HepG2 (cell line): Measurements from ENCODE around the gene CYP27A1. TPM values are rescaled to one million over a fixed set of nuclear protein-coding genes. Genes with fewer than 3 reads are reported as not detected.
A peak's percentile ranks its signal among the peaks of the same experiment; 100 is the strongest.

Experiments used
- DMAP1 ChIP-seq: IDR thresholded peaks from 2 replicates; pipeline ENCODE4 v1.6.1; 2016
- ELF1 ChIP-seq: sonication (generic); formaldehyde crosslinking; IDR thresholded peaks from 2 replicates; pipeline ENCODE4 v1.4.0; 2020; ENCODE audit warnings: missing genetic modification reagents
- GATAD2A ChIP-seq: IDR thresholded peaks from 2 replicates; pipeline ENCODE4 v1.6.1; 2016
- HDAC6 ChIP-seq: fragments of 200-600 bp; sonication (generic); IDR thresholded peaks from 2 replicates; pipeline ENCODE4 v1.7.0; 2017; ENCODE audit warnings: mild to moderate bottlenecking, antibody characterized with exemption, low read length, low read depth
- HNRNPUL1 ChIP-seq: fragments of 200-400 bp; formaldehyde crosslinking; IDR thresholded peaks from 2 replicates; pipeline ENCODE4 v1.6.1; 2017; ENCODE audit warnings: low read depth, mild to moderate bottlenecking, low read length, moderate library complexity
- ISL2 ChIP-seq: sonication (generic); formaldehyde crosslinking; IDR thresholded peaks from 2 replicates; pipeline ENCODE4 v1.5.0; 2020; ENCODE audit warnings: missing genetic modification reagents
- KAT2B ChIP-seq: fragments of 150-350 bp; IDR thresholded peaks from 2 replicates; pipeline ENCODE4 v1.6.1; 2014; ENCODE audit warnings: low read depth, low read length, borderline replicate concordance
- KDM3A ChIP-seq: IDR thresholded peaks from 2 replicates; pipeline ENCODE4 v1.6.1; 2018; ENCODE audit warnings: low read depth, missing compliant biosample characterization
- MTERF4 ChIP-seq: sonication (generic); formaldehyde crosslinking; IDR thresholded peaks from 2 replicates; pipeline ENCODE4 v1.8.0; 2023; ENCODE audit warnings: mild to moderate bottlenecking, missing genetic modification reagents
- MYNN ChIP-seq: sonication (generic); formaldehyde crosslinking; IDR thresholded peaks from 2 replicates; pipeline ENCODE4 v1.4.0; 2020; ENCODE audit warnings: mild to moderate bottlenecking, low read depth, missing genetic modification reagents
- RARG ChIP-seq: sonication (generic); formaldehyde crosslinking; IDR thresholded peaks from 2 replicates; pipeline ENCODE4 v1.4.0; 2020; ENCODE audit warnings: low read depth, mild to moderate bottlenecking, missing genetic modification reagents
- RXRA ChIP-seq: sonication (generic); formaldehyde crosslinking; IDR thresholded peaks from 2 replicates; pipeline ENCODE4 v1.5.1; 2020; ENCODE audit warnings: missing genetic modification reagents
- SCMH1 ChIP-seq: sonication (generic); formaldehyde crosslinking; IDR thresholded peaks from 2 replicates; pipeline ENCODE4 v1.9.0; 2021; ENCODE audit warnings: missing genetic modification reagents, mild to moderate bottlenecking, borderline replicate concordance
- TBP ChIP-seq: sonication (generic); formaldehyde crosslinking; IDR thresholded peaks from 2 replicates; pipeline ENCODE4 v1.5.0; 2020; ENCODE audit warnings: missing genetic modification reagents
- TERF1 ChIP-seq: sonication (generic); formaldehyde crosslinking; IDR thresholded peaks from 2 replicates; pipeline ENCODE4 v1.8.0; 2022; ENCODE audit warnings: mild to moderate bottlenecking, missing genetic modification reagents, moderate library complexity
- XRCC5 ChIP-seq: fragments of 200-400 bp; formaldehyde crosslinking; optimal IDR thresholded peaks from 2 replicates; pipeline ENCODE3; 2017; ENCODE audit warnings: mild to moderate bottlenecking, low read length
- ZBTB2 ChIP-seq: sonication (generic); formaldehyde crosslinking; IDR thresholded peaks from 2 replicates; pipeline ENCODE4 v1.8.0; 2022; ENCODE audit warnings: low read depth, missing genetic modification reagents
- ZNF101 ChIP-seq: sonication (generic); formaldehyde crosslinking; IDR thresholded peaks from 2 replicates; pipeline ENCODE4 v1.4.0; 2020; ENCODE audit warnings: mild to moderate bottlenecking, low read depth, missing genetic modification reagents, borderline replicate concordance
- ZNF121 ChIP-seq: sonication (generic); formaldehyde crosslinking; IDR thresholded peaks from 2 replicates; pipeline ENCODE4 v1.5.0; 2020; ENCODE audit warnings: mild to moderate bottlenecking, missing genetic modification reagents
- ZNF225 ChIP-seq: sonication (generic); formaldehyde crosslinking; IDR thresholded peaks from 2 replicates; pipeline ENCODE4 v1.4.0; 2020; ENCODE audit warnings: mild to moderate bottlenecking, missing genetic modification reagents
- ZNF335 ChIP-seq: sonication (generic); formaldehyde crosslinking; IDR thresholded peaks from 2 replicates; pipeline ENCODE4 v1.4.0; 2020; ENCODE audit warnings: missing genetic modification reagents
- ZNF503 ChIP-seq: sonication (generic); formaldehyde crosslinking; IDR thresholded peaks from 2 replicates; pipeline ENCODE4 v1.4.0; 2020; ENCODE audit warnings: missing genetic modification reagents
- ZNF709 ChIP-seq: sonication (generic); formaldehyde crosslinking; IDR thresholded peaks from 2 replicates; pipeline ENCODE4 v1.5.0; 2020; ENCODE audit warnings: mild to moderate bottlenecking, missing genetic modification reagents
- ZNF768 ChIP-seq: sonication (generic); formaldehyde crosslinking; IDR thresholded peaks from 2 replicates; pipeline ENCODE4 v1.4.0; 2020; ENCODE audit warnings: missing genetic modification reagents
- polyA plus RNA-seq, 8 experiments: library from polyadenylated mRNA; depleted of rRNA in 3 of 8; stranded (reverse) in 7 of 8; unstranded in 1 of 8; fragments of >200 nt; fragmentation: Illumina TruSeq in 4 of 8; extraction: Trizol in 4 of 8; gene quantifications; 2 replicates each; pipeline versions ENCODE4 v1.2.1 to v1.2.3, GENCODE V29; 2011 to 2016; ENCODE audit warnings: low read depth in 4 of 8, missing spikeins in 1 of 8, mixed read lengths in 1 of 8; ENCODE audit not compliant: insufficient read depth in 1 of 8
- total RNA-seq, 5 experiments: library from RNA; depleted of rRNA; stranded (reverse); fragments of >200 nt; fragmentation: Illumina TruSeq; extraction: Trizol; gene quantifications; 2 replicates each; pipeline ENCODE4 v1.2.3, GENCODE V29; 2016; ENCODE audit warnings: low read depth in 1 of 5

The CYP27A1 gene
- total and polyA plus RNA-seq, 2 of the 13 experiments (the other 11 are each of a cell fraction or from before 2014, with no cell fraction given): 157 to 266 TPM

GRCh38 chr2:218756599-218757377 is 25.2 kb upstream of the CYP27A1 start (continued):
- TF ChIP-seq ZNF101 (CRISPR knock-in tag) (no peak), RARG (CRISPR knock-in tag) (no peak), SCMH1 (no peak), RXRA (CRISPR knock-in tag) (no peak), TERF1 (CRISPR knock-in tag) (no peak), ZNF335 (no peak), MYNN (no peak), ISL2 (no peak), ELF1 (CRISPR knock-in tag) (no peak), ZNF225 (CRISPR knock-in tag) (no peak), DMAP1 (no peak), ZBTB2 (CRISPR knock-in tag) (no peak), ZNF503 (CRISPR knock-in tag) (no peak), HDAC6 (no peak), GATAD2A (CRISPR knock-in tag) (no peak), KDM3A (CRISPR knock-in tag) (no peak), ZNF121 (no peak), KAT2B (no peak), HNRNPUL1 (no peak), MTERF4 (CRISPR knock-in tag) (0 out of 2 replicates have a peak, but pooled peaks have one; percentile 2), ZNF709 (CRISPR knock-in tag) (no peak), ZNF768 (no peak), XRCC5 (no peak), TBP (CRISPR knock-in tag) (no peak)
